Adrenal gland (tissue), 12 donors: ENCODE measurements around the gene TRAPPC2L. TPM values are rescaled to one million over a fixed set of nuclear protein-coding genes. Genes with fewer than 3 reads are reported as not detected.

Source experiments
- DNase-seq, 7 donors: peaks; one replicate each; pipeline ENCODE4 v3.0.0-alpha.2; 2019 to 2020
- H3K27ac ChIP-seq, 5 donors: fragments of 200-600 bp; sonication (generic) in 4 of 5; 1 replicate in 3 of 5; 2 replicates in 2 of 5; pipeline versions ENCODE4 v1.5.1 to v1.8.0; 2016 to 2020; ENCODE audit warnings: mild to moderate bottlenecking in 1 of 5
- H3K27me3 ChIP-seq: fragments of 200-600 bp; 2 replicates; pipeline ENCODE4 v1.8.0; 2021
- H3K36me3 ChIP-seq, 2 donors: fragments of 200-600 bp; replicated peaks in 1 of 2; 1 replicate in 1 of 2; 2 replicates in 1 of 2; pipeline versions ENCODE4 v1.5.1 to v1.8.0; 2018 to 2022
- H3K4me1 ChIP-seq, 2 donors: fragments of 200-600 bp; replicated peaks in 1 of 2; 1 replicate in 1 of 2; 2 replicates in 1 of 2; pipeline versions ENCODE4 v1.5.1 to v1.8.0; 2018 to 2021
- H3K4me3 ChIP-seq, 4 donors: fragments of 200-600 bp; sonication (generic) in 3 of 4; one replicate each; pipeline ENCODE4 v1.5.1; 2016 to 2018
- H3K9me3 ChIP-seq, 3 donors: fragments of 200-600 bp; sonication (generic) in 1 of 3; replicated peaks in 1 of 3; 1 replicate in 2 of 3; 2 replicates in 1 of 3; pipeline versions ENCODE4 v1.5.1 to v1.8.0; 2016 to 2021
- POLR2A ChIP-seq, 2 donors: fragments of 450-650 bp; IDR thresholded peaks; one replicate each; pipeline ENCODE4 v1.6.1; 2017; ENCODE audit warnings: antibody characterized with exemption in 2 of 2, mild to moderate bottlenecking in 2 of 2, moderate library complexity in 1 of 2
- WGBS, 4 donors: extraction: QIAGEN DNeasy Blood & Tissue Kit in 2 of 4; methylation state at CpG; one replicate each; pipeline versions ENCODE4 v1.1.5 to v1.1.7; 2013 to 2017; 5-methylcytosine and 5-hydroxymethylcytosine counted together
- intact Hi-C, 2 donors: fragments of 100-400 bp; cut with DNase I; formaldehyde crosslinking; loops; one replicate each; pipeline versions ENCODE4 v1.14.1 to v1.15.0; 2022 to 2023
- polyA plus RNA-seq, 3 donors: library from polyadenylated mRNA; stranded (reverse); fragments of 200-250 nt in 2 of 3; fragments of 350-450 nt in 1 of 3; fragmentation: Illumina TruSeq in 1 of 3; extraction: RNeasy Lipid Tissue Mini Kit (QIAGEN cat#74804) in 1 of 3; gene quantifications; one replicate each; pipeline ENCODE4 v1.2.3, GENCODE V29; 2013 to 2014
- total RNA-seq, 9 donors: library from RNA; depleted of rRNA in 4 of 9; stranded (reverse); fragments of >200 nt in 4 of 9; fragments of 120-200 nt in 1 of 9; fragmentation: NEBNext Ultra II Directional in 1 of 9; extraction: Animal tissue kit (Norgen Biotek cat#: 25700) in 1 of 9; gene quantifications; one replicate each; pipeline versions ENCODE4 v1.1.0 to v1.2.4, GENCODE V29; 2013 to 2023
- TF ChIP-seq, protein P1 (sequence below), 6 experiments: fragments of 450-650 bp in 4 of 6; fragments of 200-600 bp in 2 of 6; sonication (generic) in 1 of 6; IDR thresholded peaks; 1 replicate in 5 of 6; 2 replicates in 1 of 6; pipeline versions ENCODE4 v1.5.1 to v1.8.0; 2016 to 2021; ENCODE audit warnings: antibody characterized with exemption in 6 of 6, mild to moderate bottlenecking in 2 of 6, moderate library complexity in 1 of 6
- donor health status: healthy with polysubstance abuse.
- donor health status: Bipolar disorder and iron deficiency.
- donor health status: DM: yes; HTN: yes; CAD: no.
- donor health status: DM: no; HTN: no; CAD: no.
- donor health status: DM: no; HTN: no; CAD: no.
- donor health status: DM: yes; HTN: yes; CAD: no.

Gene TRAPPC2L
- total and polyA plus RNA-seq, 12 donors: 56.7 to 279 (median 149) TPM

DNA sequence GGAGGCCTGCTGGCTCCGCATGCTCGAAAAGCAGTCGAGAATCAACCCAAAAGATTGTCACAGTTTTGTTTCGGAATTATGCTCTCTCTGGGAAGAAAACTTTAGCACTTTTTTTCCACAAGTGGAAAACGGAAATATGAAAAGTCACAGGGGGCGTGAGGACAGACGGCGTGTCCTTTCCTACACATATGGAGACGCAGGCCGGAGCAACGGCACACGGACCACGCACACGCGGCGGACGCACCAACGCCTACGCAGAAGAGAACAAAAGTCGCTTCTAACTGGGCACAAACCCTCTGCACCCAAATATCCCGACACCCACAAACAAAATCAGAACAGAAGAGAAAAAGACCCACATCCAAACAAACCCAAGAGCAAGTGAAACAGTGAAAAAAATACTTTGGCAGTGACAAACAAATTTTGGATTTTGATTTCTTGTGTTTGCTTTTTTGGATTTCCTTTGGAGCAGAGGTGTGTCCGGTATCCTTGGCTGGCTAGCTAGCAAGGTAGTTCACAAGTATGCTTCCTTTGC, 18.8 kb downstream of the TRAPPC2L start:
- no peak for TF ChIP-seq POLR2A (IDR thresholded peaks at IDR 0.05)
- TF ChIP-seq, protein P1, sequence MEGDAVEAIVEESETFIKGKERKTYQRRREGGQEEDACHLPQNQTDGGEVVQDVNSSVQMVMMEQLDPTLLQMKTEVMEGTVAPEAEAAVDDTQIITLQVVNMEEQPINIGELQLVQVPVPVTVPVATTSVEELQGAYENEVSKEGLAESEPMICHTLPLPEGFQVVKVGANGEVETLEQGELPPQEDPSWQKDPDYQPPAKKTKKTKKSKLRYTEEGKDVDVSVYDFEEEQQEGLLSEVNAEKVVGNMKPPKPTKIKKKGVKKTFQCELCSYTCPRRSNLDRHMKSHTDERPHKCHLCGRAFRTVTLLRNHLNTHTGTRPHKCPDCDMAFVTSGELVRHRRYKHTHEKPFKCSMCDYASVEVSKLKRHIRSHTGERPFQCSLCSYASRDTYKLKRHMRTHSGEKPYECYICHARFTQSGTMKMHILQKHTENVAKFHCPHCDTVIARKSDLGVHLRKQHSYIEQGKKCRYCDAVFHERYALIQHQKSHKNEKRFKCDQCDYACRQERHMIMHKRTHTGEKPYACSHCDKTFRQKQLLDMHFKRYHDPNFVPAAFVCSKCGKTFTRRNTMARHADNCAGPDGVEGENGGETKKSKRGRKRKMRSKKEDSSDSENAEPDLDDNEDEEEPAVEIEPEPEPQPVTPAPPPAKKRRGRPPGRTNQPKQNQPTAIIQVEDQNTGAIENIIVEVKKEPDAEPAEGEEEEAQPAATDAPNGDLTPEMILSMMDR (IDR thresholded peaks at IDR 0.05): no peak
- Histone ChIP-seq H3K9me3 (no peaks in the 10 kb centered on the region), H3K27ac (no peak overlapping the region), H3K4me1 (no peaks in the 10 kb centered on the region), H3K4me3 (no peak overlapping the region), H3K27me3 (no peaks in the 10 kb centered on the region), H3K36me3 (no peaks in the 10 kb centered on the region)
- WGBS, 4 donors: 88 to 95% (median 94%) methylated on average over 22 of the region's 22 CpGs
- DNase-seq: no peak
- intact Hi-C loops: no loop called here

DNA sequence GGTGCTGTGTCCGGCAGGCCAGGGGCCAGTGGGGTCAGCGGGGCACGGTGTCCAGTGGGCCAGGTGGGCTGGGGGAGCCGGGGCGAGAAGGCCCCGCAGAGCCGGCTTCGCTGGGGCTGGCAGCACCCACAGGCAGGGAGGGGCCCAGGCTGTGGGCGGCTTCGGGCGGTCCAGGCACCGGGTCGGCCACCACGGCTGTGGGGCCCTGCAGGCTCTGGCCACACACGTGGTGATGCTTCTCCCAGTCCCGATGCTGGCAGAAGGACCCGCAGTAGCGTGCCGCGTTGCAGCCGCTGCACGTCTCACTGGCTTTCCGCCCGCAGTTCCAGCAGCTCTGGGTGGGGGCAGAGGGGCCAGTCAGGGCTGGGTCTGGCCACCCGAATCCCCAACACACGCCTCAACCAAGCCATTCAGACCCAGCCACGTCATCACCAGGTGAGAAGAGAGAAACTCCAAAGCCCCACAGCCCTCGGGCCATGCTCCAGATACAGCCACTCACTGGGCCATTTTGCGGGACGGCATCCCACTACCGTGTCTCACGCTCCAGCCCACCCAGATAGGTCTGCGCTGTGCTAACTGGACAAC, 20.1 kb downstream of the TRAPPC2L start:
- TF ChIP-seq POLR2A (IDR thresholded peaks at IDR 0.05): no peak
- TF ChIP-seq, protein P1 (IDR thresholded peaks at IDR 0.05): no peak
- Histone ChIP-seq H3K36me3 (no peaks in the 10 kb centered on the region), H3K4me3 (no peak overlapping the region), H3K9me3 (no peaks in the 10 kb centered on the region), H3K4me1 (no peaks in the 10 kb centered on the region), H3K27me3 (no peaks in the 10 kb centered on the region), H3K27ac (no peak overlapping the region)
- intact Hi-C loops: no loop called here
- WGBS, 4 donors: 87 to 90% (median 89%) methylated on average over 3 to 33 of the region's 33 CpGs
- DNase-seq: no peak

DNA sequence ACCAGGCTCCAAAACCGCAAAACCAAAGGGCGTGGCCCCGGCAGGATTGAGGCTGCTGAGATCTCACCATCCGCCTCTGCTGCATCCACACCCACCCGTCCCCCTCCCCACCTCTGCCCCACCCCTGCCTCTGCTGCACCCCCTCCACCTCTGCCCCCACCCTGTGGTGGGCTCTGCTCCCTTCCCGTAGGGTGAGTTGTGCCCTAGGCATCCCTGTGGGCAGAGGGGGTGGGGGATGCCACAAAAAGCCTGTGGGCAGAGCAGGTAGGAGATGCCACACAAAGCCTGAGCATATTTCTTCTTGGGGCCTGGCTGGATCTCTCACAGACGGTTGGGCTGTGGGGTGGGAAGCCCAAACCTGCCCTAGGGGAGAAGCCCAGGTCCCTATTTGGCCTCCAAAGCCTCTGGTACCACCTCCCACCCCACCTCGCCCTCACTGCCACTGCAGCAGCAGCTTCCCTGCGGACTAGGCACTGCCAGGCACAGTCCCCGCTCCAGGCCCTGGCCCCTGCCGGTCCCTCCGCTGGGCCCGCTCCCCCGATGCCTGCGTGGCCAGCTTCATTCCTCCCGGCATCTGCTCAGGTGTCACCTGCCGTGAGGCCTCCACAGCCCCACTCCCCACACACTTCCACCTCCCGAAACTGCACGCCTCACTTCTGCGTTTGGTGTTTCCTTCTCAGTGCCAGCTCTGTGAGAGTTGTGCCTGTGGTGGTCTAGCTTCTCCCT, 20.8 kb downstream of the TRAPPC2L start:
- H3K36me3 ChIP-seq: no peaks in the 10 kb centered on the region

DNA sequence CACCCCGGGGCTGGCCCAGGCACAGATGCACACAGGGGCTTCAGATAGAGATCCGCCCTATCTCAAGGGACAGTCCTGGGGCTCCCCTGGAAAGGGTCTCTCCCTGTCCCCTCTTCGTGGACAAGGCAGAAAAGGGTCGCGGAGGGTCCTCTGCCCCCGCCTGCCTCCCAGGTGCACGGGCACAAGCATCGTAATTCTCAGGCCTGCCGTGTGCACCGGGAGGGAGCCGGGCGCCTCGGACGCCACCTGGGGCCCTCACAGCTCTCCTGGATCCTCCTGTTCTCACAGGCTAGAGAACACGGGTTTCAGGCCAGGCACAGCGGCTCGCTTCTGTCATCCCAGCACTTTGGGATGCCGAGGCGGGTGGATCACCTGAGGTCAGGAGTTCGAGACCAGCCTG, 21.4 kb downstream of the TRAPPC2L start:
- TF ChIP-seq POLR2A (IDR thresholded peaks at IDR 0.05): no peak
- TF ChIP-seq, protein P1 (IDR thresholded peaks at IDR 0.05): no peak
- Histone ChIP-seq H3K27ac (no peak overlapping the region), H3K4me1 (no peaks in the 10 kb centered on the region), H3K4me3 (no peak overlapping the region), H3K27me3 (no peaks in the 10 kb centered on the region), H3K9me3 (no peaks in the 10 kb centered on the region), H3K36me3 (no peaks in the 10 kb centered on the region)
- WGBS, 4 donors: 83 to 94% (median 92%) methylated on average over 2 to 20 of the region's 20 CpGs
- no peak for DNase-seq
- intact Hi-C loops: no loop called here

More for the DNA sequence above, 20.8 kb downstream of the TRAPPC2L start:
- Histone ChIP-seq H3K27me3 (no peaks in the 10 kb centered on the region), H3K4me3 (no peak overlapping the region), H3K4me1 (no peaks in the 10 kb centered on the region), H3K27ac (no peak overlapping the region), H3K9me3 (no peaks in the 10 kb centered on the region)
- DNase-seq: no peak
- no peak for TF ChIP-seq POLR2A (IDR thresholded peaks at IDR 0.05)
- 80 to 90% (median 88%) methylated on average over 6 to 20 of the region's 20 CpGs for WGBS, 4 donors
- intact Hi-C loops: no loop called here
